Gastrocnemius medialis (tissue), 4 donors: ENCODE results near the gene VAV1. TPM values are rescaled to one million over a fixed set of nuclear protein-coding genes. Genes with fewer than 3 reads are reported as not detected.

ENCODE experiments used
- ATAC-seq, 2 donors: fragments of 150-250 bp; one replicate each; pipeline ENCODE4 v1.9.1; 2016
- DNase-seq, 2 donors: peaks; one replicate each; pipeline ENCODE4 v3.0.0-alpha.2; 2019
- H3K27ac ChIP-seq, 4 donors: fragments of 200-600 bp; sonication (generic); 1 replicate in 1 of 4; 2 replicates in 3 of 4; pipeline ENCODE4 v1.5.1; 2016 to 2018; ENCODE audit warnings: mild to moderate bottlenecking in 2 of 4, moderate library complexity in 1 of 4
- H3K27me3 ChIP-seq, 3 donors: fragments of 200-600 bp; sonication (generic) in 2 of 3; 1 replicate in 1 of 3; 2 replicates in 2 of 3; pipeline versions ENCODE4 v1.5.1 to v1.6.0; 2016 to 2019; ENCODE audit warnings: mild to moderate bottlenecking in 1 of 3, moderate library complexity in 1 of 3
- H3K36me3 ChIP-seq, 2 donors: fragments of 200-600 bp; sonication (generic) in 1 of 2; one replicate each; pipeline ENCODE4 v1.5.1; 2017 to 2018
- H3K4me1 ChIP-seq, 2 donors: fragments of 200-600 bp; sonication (generic) in 1 of 2; one replicate each; pipeline ENCODE4 v1.5.1; 2016 to 2017; ENCODE audit warnings: mild to moderate bottlenecking in 2 of 2
- H3K4me3 ChIP-seq, 4 donors: fragments of 200-600 bp; sonication (generic) in 3 of 4; 1 replicate in 1 of 4; 2 replicates in 3 of 4; pipeline ENCODE4 v1.5.1; 2016 to 2019; ENCODE audit warnings: mild to moderate bottlenecking in 2 of 4
- H3K9me3 ChIP-seq, 3 donors: fragments of 200-600 bp; sonication (generic) in 2 of 3; 1 replicate in 1 of 3; 2 replicates in 2 of 3; pipeline ENCODE4 v1.5.1; 2016 to 2019
- CTCF ChIP-seq, 5 experiments: fragments of 450-650 bp in 3 of 5; fragments of 200-600 bp in 2 of 5; sonication (generic) in 2 of 5; IDR thresholded peaks in 4 of 5; conservative IDR thresholded peaks in 1 of 5; 1 replicate in 4 of 5; 2 replicates in 1 of 5; pipeline ENCODE4 v1.5.1; 2016 to 2019; ENCODE audit warnings: antibody characterized with exemption in 5 of 5, mild to moderate bottlenecking in 3 of 5, moderate library complexity in 3 of 5
- POLR2A ChIP-seq, 2 donors: fragments of 450-650 bp; IDR thresholded peaks; one replicate each; pipeline ENCODE4 v1.6.1; 2017; ENCODE audit warnings: antibody characterized with exemption in 2 of 2, mild to moderate bottlenecking in 2 of 2, moderate library complexity in 2 of 2
- in situ Hi-C, 4 donors: fragments of 200-750 bp; cut with MboI; loops; one replicate each; pipeline versions ENCODE4 v1.15.0 to v1.8.0; 2017; ENCODE audit warnings: low sequenced_read_pairs in 4 of 4
- intact Hi-C: fragments of 100-400 bp; cut with DNase I; formaldehyde crosslinking; loops from one replicate; pipeline ENCODE4 v1.15.1; 2023; ENCODE audit warnings: low total_unique reads
- total RNA-seq, 4 donors: library from RNA; depleted of rRNA; stranded (reverse); fragments of >200 nt; gene quantifications; one replicate each; pipeline versions ENCODE4 v1.1.0 to v1.2.3, GENCODE V29; 2016

VAV1 gene
- total RNA-seq, 4 donors from 2014 or later = 0.63 to 1.8 (median 0.96) TPM

- peaks cover 29 to 39% of the 10 kb centered on the region in 2 donors for H3K4me1 ChIP-seq
- DNase-seq (no peak), ATAC-seq (no peak)
- peaks cover 0 to 67% of the 10 kb centered on the region in 2 donors for H3K36me3 ChIP-seq
- intact Hi-C loops (loop anchor here (5.0 kb wide), 1 partner anchor 112 kb away; no protein-coding TSS in a partner anchor), in situ Hi-C loops (no loop called here)
- H3K4me3 ChIP-seq = no peak overlapping the region
- peak overlapping the region; percentile 62 to 96 (median 72) for H3K27ac ChIP-seq
- no peaks in the 10 kb centered on the region for H3K9me3 ChIP-seq
- no peak for TF ChIP-seq CTCF (IDR thresholded peaks at IDR 0.05 in 4 of 5, conservative IDR thresholded peaks at IDR 0.05 in 1 of 5)
- TF ChIP-seq POLR2A (IDR thresholded peaks at IDR 0.05) = no peak
- H3K27me3 ChIP-seq = no peaks in the 10 kb centered on the region
These were observed 22.4 kb upstream of the VAV1 start for GRCh38 chr19:6750062-6750461.

- DNase-seq = no peak
- in situ Hi-C loops (no loop called here), intact Hi-C loops (loop anchor here (5.0 kb wide), 1 partner anchor 111 kb away; no protein-coding TSS in a partner anchor)
- Histone ChIP-seq H3K27me3 (no peaks in the 10 kb centered on the region), H3K9me3 (no peaks in the 10 kb centered on the region), H3K4me1 (peaks cover 22 to 28% of the 10 kb centered on the region in 2 donors), H3K4me3 (no peak overlapping the region), H3K27ac (peak overlapping the region in 1 of 4 donors; percentile 92), H3K36me3 (peaks cover 0 to 59% of the 10 kb centered on the region in 2 donors)
- no peak for TF ChIP-seq POLR2A (IDR thresholded peaks at IDR 0.05)
- no peak for TF ChIP-seq CTCF (IDR thresholded peaks at IDR 0.05 in 4 of 5, conservative IDR thresholded peaks at IDR 0.05 in 1 of 5)
- ATAC-seq = no peak
These were observed 21.3 kb upstream of the VAV1 start for GRCh38 chr19:6751189-6751588.

DNA sequence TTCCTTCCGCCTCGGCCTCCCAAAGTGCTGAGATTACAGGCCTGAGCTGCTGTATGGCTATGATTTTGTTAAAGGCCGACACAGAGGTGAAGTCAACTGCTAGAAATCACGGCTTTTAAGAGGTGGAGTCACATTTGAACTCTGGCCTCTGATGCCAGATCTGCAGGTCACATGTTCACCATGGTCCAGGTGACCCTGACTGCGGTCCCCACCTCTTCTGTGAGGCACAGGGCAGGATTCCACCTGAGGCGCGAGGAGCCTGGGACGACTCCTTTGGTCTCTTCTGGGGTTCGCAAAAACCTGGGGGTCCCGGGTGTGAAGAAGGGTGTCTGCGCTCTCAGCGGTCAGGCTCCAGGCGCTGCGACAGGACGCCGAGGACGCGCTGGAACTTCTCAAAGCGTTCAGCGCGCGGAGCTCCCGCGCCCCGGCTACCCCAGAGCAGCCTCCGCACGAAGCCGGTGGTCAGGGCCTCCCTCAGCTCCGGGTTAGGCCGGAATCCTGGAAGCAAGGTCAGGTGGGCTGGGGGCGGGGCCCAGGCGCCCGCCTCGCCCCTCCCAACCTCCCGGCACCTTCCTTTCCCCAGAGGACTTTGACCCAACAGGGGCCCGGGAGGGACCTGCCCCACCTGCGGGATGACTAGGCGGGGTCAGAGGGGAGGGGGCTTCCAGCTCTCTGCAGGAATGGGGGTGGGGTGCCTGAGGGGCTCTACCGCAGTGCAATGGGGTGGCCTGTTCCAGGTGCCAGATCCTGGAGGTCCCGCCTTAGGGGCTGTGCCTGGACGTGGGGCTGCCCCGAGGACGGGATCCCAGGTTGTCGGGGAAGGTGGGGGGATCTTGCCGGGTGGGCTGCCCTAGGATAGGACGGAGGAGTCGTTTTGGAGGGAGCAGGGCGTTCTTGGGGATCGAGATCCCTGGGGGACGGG, 20.0 kb upstream of the VAV1 start:
- H3K27me3 ChIP-seq = no peaks in the 10 kb centered on the region
- H3K4me1 ChIP-seq = peaks cover 22 to 25% of the 10 kb centered on the region in 2 donors
- intact Hi-C loops (loop anchor here (1.0 to 5.0 kb wide), 2 partner anchors 14 to 110 kb away; no protein-coding TSS in a partner anchor), in situ Hi-C loops (no loop called here)
- H3K4me3 ChIP-seq = peak overlapping the region; percentile 44 to 64 (median 57)
- H3K36me3 ChIP-seq = peaks cover 0 to 46% of the 10 kb centered on the region in 2 donors
- ATAC-seq = peak in 1 of 2 donors; percentile 4
- no peak for DNase-seq
- TF ChIP-seq CTCF (IDR thresholded peaks at IDR 0.05 in 4 of 5, conservative IDR thresholded peaks at IDR 0.05 in 1 of 5) (no peak), POLR2A (IDR thresholded peaks at IDR 0.05) (no peak)
- H3K27ac ChIP-seq = peak overlapping the region; percentile 77 to 92 (median 89)
- no peaks in the 10 kb centered on the region for H3K9me3 ChIP-seq

- ATAC-seq (peak; percentile 84 to 90), DNase-seq (peak; percentile 74 to 87)
- peaks cover 0 to 37% of the 10 kb centered on the region in 2 donors for H3K36me3 ChIP-seq
- H3K27ac ChIP-seq = peak overlapping the region; percentile 77 to 92 (median 89)
- intact Hi-C loops (loop anchor here (1.0 to 5.0 kb wide), 2 partner anchors 15 to 109 kb away; no protein-coding TSS in a partner anchor), in situ Hi-C loops (no loop called here)
- peaks cover 17 to 20% of the 10 kb centered on the region in 2 donors for H3K4me1 ChIP-seq
- no peaks in the 10 kb centered on the region for H3K27me3 ChIP-seq
- no peaks in the 10 kb centered on the region for H3K9me3 ChIP-seq
- peak overlapping the region; percentile 44 to 64 (median 57) for H3K4me3 ChIP-seq
- peak; percentile 62 to 74 (median 69) for TF ChIP-seq CTCF (IDR thresholded peaks at IDR 0.05 in 4 of 5, conservative IDR thresholded peaks at IDR 0.05 in 1 of 5)
- TF ChIP-seq POLR2A (IDR thresholded peaks at IDR 0.05) = no peak
These were observed 19.1 kb upstream of the VAV1 start for GRCh38 chr19:6753178-6754031.
